GM19395 (cell line): Measurements from ENCODE around the gene CADM4.
"Not testable (repeated sequence)": the region's sequence is repeated elsewhere in the genome, so short reads cannot be mapped to it uniquely, and the experiment has no call there.

Experiments used
- ATAC-seq: cut with Tn5 transposase; IDR thresholded peaks from one replicate; pipeline ENCODE4 v1.9.1; 2021; ENCODE audit warnings: mild to moderate bottlenecking, moderate library complexity; ENCODE audit not compliant: unreplicated experiment

The CADM4 gene

GRCh38 chr19:43610493-43610892 is 29.2 kb downstream of the CADM4 start:
- ATAC-seq, result no peak

DNA sequence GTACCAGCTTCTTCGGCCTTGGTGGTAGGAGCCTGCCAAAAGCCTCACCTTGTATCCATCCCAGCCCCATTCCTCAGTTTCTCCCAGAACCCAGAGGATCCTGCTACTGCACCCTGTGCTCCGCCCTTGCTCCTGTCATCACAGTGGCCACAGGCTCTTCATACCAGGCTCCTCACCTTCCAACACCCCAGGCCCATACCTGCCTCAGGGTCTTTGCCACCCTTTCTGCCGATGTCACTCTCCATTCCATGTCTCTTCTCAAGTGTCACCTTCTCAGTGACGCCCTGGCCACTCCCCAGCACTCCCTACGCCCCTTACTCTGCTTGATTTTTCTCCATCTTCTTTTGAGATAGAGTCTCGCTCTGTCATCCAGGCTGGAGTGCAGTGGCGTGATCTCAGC is 29.8 kb downstream of the CADM4 start:
- no peak for ATAC-seq

- ATAC-seq, result no peak
These were observed 32.1 kb downstream of the CADM4 start for GRCh38 chr19:43607238-43608205.

- ATAC-seq, result no peak
These were observed 33.0 kb downstream of the CADM4 start for GRCh38 chr19:43606569-43607229.

DNA sequence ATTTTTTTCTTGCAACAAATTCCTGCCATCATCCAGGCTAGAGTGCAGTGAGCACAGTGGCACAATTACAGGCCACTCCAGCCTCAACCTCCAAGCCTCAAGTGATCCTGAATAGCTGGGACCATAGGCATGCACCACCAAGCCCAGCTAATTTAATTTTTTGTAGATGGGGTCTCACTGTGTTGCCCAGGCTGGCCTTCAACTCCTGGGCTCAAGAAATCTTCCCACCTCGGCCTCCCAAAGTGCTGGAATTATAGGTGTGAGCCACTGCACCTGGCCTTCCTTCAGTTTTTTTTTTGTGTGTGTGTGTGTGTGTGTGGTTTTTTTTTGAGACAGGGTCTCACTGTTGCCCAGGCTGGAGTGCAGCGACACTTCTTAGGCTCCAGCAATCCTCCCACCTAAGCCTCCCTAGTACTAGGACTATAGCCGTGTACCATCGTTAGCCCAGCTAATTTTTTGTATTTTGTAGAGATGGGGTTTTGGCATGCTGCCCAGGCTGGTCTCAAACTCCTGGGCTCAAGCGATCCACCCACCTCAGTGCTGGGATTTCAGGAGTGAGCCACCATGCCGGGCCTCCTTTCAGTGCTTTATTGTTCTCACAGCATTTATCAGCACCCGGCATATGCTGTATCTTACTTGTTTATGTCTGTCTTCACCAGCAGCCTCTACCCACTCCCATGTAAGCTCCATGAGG is 33.6 kb downstream of the CADM4 start:
- ATAC-seq, result no peak

DNA sequence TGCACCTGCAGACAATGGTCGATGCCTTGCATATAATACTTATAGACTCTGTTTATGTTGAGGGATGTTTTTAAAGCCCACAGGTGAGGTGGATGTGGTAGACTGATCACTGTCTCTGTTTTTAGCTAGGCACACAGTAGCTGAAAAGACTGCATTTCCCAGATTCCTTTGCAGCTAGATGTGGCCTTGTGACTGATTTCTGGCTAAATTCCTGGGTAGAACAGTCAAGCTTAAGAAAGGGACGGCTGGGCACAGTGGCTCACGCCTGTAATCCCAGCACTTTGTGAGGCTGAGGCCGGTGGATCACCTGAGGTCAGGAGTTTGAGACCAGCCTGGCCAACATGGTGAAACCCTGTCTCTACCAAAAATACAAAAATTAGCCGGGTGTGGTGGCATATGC is 39.3 kb downstream of the CADM4 start:
- not testable (repeated sequence) for ATAC-seq

GRCh38 chr19:43599635-43600295 is 39.9 kb downstream of the CADM4 start:
- no peak for ATAC-seq

DNA sequence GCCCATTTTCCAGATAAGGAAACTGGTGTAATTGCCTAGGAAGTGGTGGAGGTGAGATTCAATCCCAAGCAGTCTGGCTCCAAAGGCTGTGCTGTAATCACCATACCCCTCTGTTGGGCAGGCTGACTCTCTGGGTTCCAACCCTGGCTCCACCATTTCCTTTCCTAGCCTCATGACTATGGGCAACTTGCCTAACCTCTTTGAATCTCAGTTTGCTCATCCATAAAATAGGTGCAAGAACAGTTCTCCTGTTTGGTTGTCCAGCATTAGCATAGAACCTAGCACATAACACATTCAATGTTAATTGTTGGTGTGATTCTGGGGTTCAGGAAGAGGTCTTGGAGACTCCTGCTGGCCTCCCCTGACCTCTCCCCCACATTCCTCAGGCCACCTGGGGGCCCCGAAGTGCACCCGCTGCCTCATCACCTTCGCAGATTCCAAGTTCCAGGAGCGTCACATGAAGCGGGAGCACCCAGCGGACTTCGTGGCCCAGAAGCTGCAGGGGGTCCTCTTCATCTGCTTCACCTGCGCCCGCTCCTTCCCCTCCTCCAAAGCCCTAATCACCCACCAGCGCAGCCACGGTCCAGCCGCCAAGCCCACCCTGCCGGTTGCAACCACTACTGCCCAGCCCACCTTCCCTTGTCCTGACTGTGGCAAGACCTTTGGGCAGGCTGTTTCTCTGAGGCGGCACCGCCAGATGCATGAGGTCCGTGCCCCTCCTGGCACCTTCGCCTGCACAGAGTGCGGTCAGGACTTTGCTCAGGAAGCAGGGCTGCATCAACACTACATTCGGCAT is 41.0 kb downstream of the CADM4 start:
- ATAC-seq, result no peak

- ATAC-seq, result no peak
These were observed 41.8 kb downstream of the CADM4 start for GRCh38 chr19:43597876-43598275.

GRCh38 chr19:43596842-43597461 is 42.7 kb downstream of the CADM4 start:
- no peak for ATAC-seq

- peak; percentile 78 for ATAC-seq
These were observed 43.4 kb downstream of the CADM4 start, which contains the start of the genes IRGQ and ZNF576 for GRCh38 chr19:43595999-43596841. Gene IRGQ (minus strand): TSS chr19:43596134. CDS start chr19:43595338, 796 bp downstream. Gene ZNF576 (plus strand): TSS chr19:43596595. CDS start chr19:43597109, 514 bp downstream.

DNA sequence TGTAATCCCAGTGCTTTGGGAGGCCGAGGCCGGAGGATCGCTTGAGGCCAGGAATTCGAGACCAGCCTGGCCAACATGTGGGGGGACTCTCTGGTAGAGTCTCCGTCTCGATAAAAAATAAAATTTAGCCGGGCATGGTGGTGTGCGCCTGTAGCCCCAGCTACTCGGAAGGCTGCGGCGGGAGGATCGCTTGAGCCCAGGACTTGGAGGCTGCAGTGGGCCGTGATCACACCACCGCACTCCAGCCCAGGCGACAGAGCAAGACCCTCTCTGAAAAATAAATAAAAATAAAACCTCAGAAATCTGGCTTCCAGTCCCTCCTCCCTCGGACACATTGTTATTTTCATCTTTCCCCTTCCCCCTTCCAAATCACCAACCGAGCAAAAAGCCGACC is 44.0 kb downstream of the CADM4 start:
- peak; percentile 16 for ATAC-seq

DNA sequence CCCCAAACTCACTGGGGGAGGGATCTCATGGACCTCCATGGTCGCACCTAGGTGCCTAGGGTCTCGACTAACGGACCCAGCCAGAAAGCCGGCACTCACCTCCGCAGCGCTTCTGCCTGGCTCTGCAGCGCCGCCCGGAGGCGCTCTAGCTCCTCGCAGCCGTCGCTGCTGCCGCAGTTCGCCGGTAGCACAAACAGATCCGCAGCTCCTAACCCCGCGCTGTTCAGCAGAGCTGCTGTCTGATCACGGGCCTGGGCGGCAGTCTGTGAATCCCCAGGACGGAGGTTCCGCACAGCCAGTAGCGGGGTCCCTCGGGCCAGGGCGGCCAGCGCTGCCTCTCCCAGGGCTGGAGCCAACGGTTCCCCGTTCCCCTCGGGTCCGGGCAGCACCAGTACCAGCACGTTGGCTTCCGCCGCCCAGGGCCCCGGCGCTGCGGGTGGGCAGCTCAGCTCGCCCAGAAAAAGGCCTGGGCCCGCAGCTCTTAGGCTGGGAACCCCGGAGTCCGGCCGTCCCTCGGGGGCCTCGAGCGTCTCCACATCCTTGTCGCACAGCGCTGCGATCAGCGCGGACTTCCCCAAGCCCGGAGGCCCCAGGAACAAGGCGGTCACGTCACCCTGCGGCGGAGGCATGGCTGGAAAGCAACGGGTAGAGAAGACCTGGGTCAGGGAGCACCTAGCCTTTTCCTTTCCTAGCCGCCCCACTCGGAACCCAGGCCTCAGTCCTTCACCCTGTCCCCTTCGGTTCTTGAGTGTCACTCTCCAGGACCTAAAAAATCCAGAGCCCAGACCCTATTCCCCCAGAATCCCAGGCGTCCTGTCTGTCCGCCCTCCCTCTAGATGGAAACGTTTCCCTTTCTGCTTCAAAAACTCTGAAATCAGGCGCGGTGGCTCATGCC is 44.7 kb downstream of the CADM4 start:
- ATAC-seq, result peak; percentile 20

GRCh38 chr19:43594081-43594697 is 45.5 kb downstream of the CADM4 start:
- no peak for ATAC-seq

- ATAC-seq, result no peak
These were observed 46.8 kb downstream of the CADM4 start for GRCh38 chr19:43592800-43593350.

DNA sequence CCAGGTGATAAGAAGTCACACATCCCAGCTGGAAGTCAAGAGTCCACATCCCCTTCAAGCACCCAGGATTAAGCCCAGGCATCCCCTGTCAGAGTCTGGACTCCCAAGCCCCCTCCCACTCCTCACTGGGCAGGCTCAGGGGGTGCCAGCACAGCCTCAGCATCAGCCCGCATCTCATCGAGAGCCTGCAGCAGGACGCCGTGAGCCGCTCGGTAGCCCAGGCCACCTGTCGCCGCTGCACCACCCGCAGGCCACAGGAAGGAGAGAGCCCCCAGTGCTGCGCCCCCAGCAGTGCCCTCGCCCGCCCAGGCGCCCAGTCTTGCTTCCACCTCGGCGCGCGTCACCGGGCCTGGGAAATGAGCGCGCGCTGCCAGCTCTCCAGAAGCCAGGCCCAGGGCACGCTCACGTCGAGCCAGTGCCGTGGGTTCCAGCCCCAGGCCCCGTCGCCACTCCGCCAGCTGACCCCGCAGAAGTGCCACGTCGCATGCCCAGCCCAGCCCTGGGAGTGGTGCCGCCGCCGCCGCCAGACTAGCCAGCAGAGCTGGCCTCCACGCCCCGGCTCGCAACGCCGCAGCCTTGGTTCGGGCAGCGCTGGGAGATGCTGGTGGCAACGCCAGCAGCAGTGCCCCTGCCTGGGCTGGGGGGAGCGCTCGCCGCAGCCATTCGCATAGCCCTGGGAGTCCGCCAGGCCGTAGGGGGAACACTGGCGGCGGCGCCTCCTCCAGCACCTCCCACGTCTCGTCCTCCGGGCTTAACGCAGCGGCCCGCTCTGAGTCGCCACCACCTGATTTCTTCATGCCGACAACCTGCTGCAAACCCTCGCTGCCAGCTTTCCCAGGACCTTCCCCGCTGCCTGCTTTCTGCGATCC is 47.5 kb downstream of the CADM4 start:
- no peak for ATAC-seq
